GM23338 (cell line): Measurements from ENCODE around the gene SDHA. TPM values are rescaled to one million over a fixed set of nuclear protein-coding genes. Genes with fewer than 3 reads are reported as not detected.

Source experiments
- ATAC-seq: fragments of 200-7000 bp; cut with Tn5 transposase; 3 replicates; pipeline ENCODE4 v1.9.1; 2020
- DNase-seq: peaks from one replicate; pipeline ENCODE4 v3.0.0-alpha.2; 2015; ENCODE audit warnings: low spot score
- H2AFZ ChIP-seq: fragments of 200-600 bp; sonication (generic); 2 replicates; pipeline ENCODE4 v1.8.0; 2016; ENCODE audit warnings: antibody characterized with exemption, mild to moderate bottlenecking, moderate library complexity
- H3F3A ChIP-seq: fragments of 200-600 bp; sonication (generic); replicated peaks from 2 replicates; pipeline ENCODE4 v1.8.0; 2017; ENCODE audit warnings: antibody characterized with exemption, mixed run types, low read depth
- H3K27ac ChIP-seq: fragments of 200-600 bp; sonication (generic); 2 replicates; pipeline ENCODE4 v1.6.1; 2016; ENCODE audit warnings: low read depth
- H3K27me3 ChIP-seq: fragments of 200-600 bp; sonication (generic); 2 replicates; pipeline ENCODE4 v1.8.0; 2016; ENCODE audit warnings: mild to moderate bottlenecking, mixed run types, moderate library complexity; ENCODE audit not compliant: insufficient read depth
- H3K36me3 ChIP-seq: fragments of 200-600 bp; sonication (generic); 2 replicates; pipeline ENCODE4 v1.8.0; 2016; ENCODE audit warnings: mild to moderate bottlenecking; ENCODE audit not compliant: insufficient read depth
- H3K4me1 ChIP-seq: fragments of 200-600 bp; sonication (generic); 2 replicates; pipeline ENCODE4 v1.8.0; 2016; ENCODE audit warnings: mild to moderate bottlenecking, moderate library complexity; ENCODE audit not compliant: insufficient read depth
- H3K4me2 ChIP-seq: fragments of 200-600 bp; sonication (generic); 2 replicates; pipeline ENCODE4 v1.7.1; 2017; ENCODE audit warnings: mixed run types
- H3K4me3 ChIP-seq: fragments of 200-600 bp; sonication (generic); 2 replicates; pipeline ENCODE4 v1.6.1; 2016; ENCODE audit warnings: mixed run types
- H3K79me2 ChIP-seq: fragments of 200-600 bp; sonication (generic); replicated peaks from 2 replicates; pipeline ENCODE4 v1.8.0; 2017; ENCODE audit warnings: mild to moderate bottlenecking; ENCODE audit not compliant: insufficient read depth
- H3K9me2 ChIP-seq: fragments of 200-600 bp; sonication (generic); 2 replicates; pipeline ENCODE4 v1.8.0; 2017; ENCODE audit not compliant: insufficient read depth
- H4K20me1 ChIP-seq: fragments of 200-600 bp; sonication (generic); replicated peaks from 2 replicates; pipeline ENCODE4 v1.8.0; 2017; ENCODE audit warnings: mild to moderate bottlenecking; ENCODE audit not compliant: insufficient read depth
- H3K27ac Mint-ChIP-seq: 2 replicates; pipeline ENCODE4 v1.8.0; 2020; ENCODE audit warnings: inconsistent platforms, mild to moderate bottlenecking, moderate library complexity, mixed read lengths
- H3K27me3 Mint-ChIP-seq: 3 replicates; pipeline ENCODE4 v1.8.0; 2022; ENCODE audit warnings: low read depth, mild to moderate bottlenecking, moderate library complexity, mixed read lengths, inconsistent platforms; ENCODE audit not compliant: insufficient read depth, poor library complexity
- H3K36me3 Mint-ChIP-seq: 3 replicates; pipeline ENCODE4 v1.8.0; 2021; ENCODE audit warnings: low read depth, mild to moderate bottlenecking, inconsistent platforms, moderate library complexity, mixed read lengths
- H3K4me1 Mint-ChIP-seq: 3 replicates; pipeline ENCODE4 v1.8.0; 2020; ENCODE audit warnings: mild to moderate bottlenecking, inconsistent platforms, mixed read lengths
- H3K4me3 Mint-ChIP-seq: 3 replicates; pipeline ENCODE4 v1.8.0; 2021; ENCODE audit warnings: moderate library complexity, mild to moderate bottlenecking, inconsistent platforms, mixed read lengths
- H3K9me3 Mint-ChIP-seq: 3 replicates; pipeline ENCODE4 v1.8.0; 2020; ENCODE audit warnings: moderate library complexity, mild to moderate bottlenecking, inconsistent platforms, mixed read lengths
- CTCF ChIP-seq, 2 experiments: fragments of 200-600 bp in 1 of 2; sonication (generic) in 1 of 2; conservative IDR thresholded peaks; 2 replicates each; pipeline versions ENCODE4 v1.5.1 to v1.6.1; 2016 to 2017; ENCODE audit warnings: antibody characterized with exemption in 2 of 2, low read depth in 2 of 2, mild to moderate bottlenecking in 2 of 2, moderate library complexity in 1 of 2
- EZH2phosphoT487 ChIP-seq: fragments of 200-600 bp; sonication (generic); IDR thresholded peaks from one replicate; pipeline ENCODE4 v1.8.1; 2018; ENCODE audit warnings: antibody characterized with exemption; ENCODE audit not compliant: unreplicated experiment
- JUNB ChIP-seq: IDR thresholded peaks from one replicate; pipeline ENCODE4 v1.6.1; 2016; ENCODE audit warnings: antibody characterized with exemption; ENCODE audit not compliant: unreplicated experiment
- POLR2AphosphoS5 ChIP-seq: IDR thresholded peaks from 2 replicates; pipeline ENCODE4 v1.6.1; 2016; ENCODE audit warnings: antibody characterized with exemption, low read depth
- ZNF331 ChIP-seq: fragments of 250-450 bp; sonication (Bioruptor Pico); IDR thresholded peaks from 2 replicates; pipeline ENCODE4 v1.5.0; 2020; ENCODE audit warnings: low read depth, mild to moderate bottlenecking, moderate library complexity
- ZNF462 ChIP-seq: fragments of 250-450 bp; sonication (Bioruptor Pico); IDR thresholded peaks from 2 replicates; pipeline ENCODE4 v1.5.0; 2020; ENCODE audit warnings: mild to moderate bottlenecking, moderate library complexity
- polyA plus RNA-seq: library from polyadenylated mRNA; unstranded; fragments of >200 nt; fragmentation: Nextera tagmentation; extraction: Ambion mirVana; gene quantifications from 2 replicates; pipeline ENCODE4 v1.2.1, GENCODE V29; 2016
- total RNA-seq: library from RNA; depleted of rRNA; stranded (reverse); fragments of >200 nt; shearing (Covaris generic); gene quantifications from 2 replicates; pipeline ENCODE4 v1.2.3, GENCODE V29; 2014

SDHA gene
- total and polyA plus RNA-seq, 2 experiments from 2014 or later, result 62.2 to 70.6 TPM

- TF ChIP-seq CTCF (conservative IDR thresholded peaks at IDR 0.05; ENCODE audit: low read depth in 2 of 2), result no peak
- TF ChIP-seq ZNF462 (CRISPR knock-in tag), result no peak
- no peak for TF ChIP-seq EZH2phosphoT487
These were observed 24.0 kb upstream of the SDHA start (continued) for GRCh38 chr5:194102-194501.

- no peak for ATAC-seq
- H3K9me2 ChIP-seq, result no peaks in the 10 kb centered on the region
- H3K4me2 ChIP-seq, result no peak overlapping the region
- no peaks in the 10 kb centered on the region for H3K79me2 ChIP-seq
- H3K4me1 ChIP-seq, result no peaks in the 10 kb centered on the region
- no peaks in the 10 kb centered on the region; the same call in 2 of the 3 replicates for H3K36me3 Mint-ChIP-seq
- H3K36me3 ChIP-seq, result no peaks in the 10 kb centered on the region
- no peaks in the 10 kb centered on the region for H3K27me3 ChIP-seq
- no peaks in the 10 kb centered on the region for H3F3A ChIP-seq
- H3K4me3 ChIP-seq, result no peak overlapping the region
- no peaks in the 10 kb centered on the region for H3K9me3 Mint-ChIP-seq
- no peak for DNase-seq
- no peak overlapping the region for H3K4me3 Mint-ChIP-seq
- H4K20me1 ChIP-seq, result no peaks in the 10 kb centered on the region
- H3K27ac Mint-ChIP-seq, result no peak overlapping the region
- H3K4me1 Mint-ChIP-seq, result peaks cover 6% of the 10 kb centered on the region; the same call in 2 of the 3 replicates
- H3K27ac ChIP-seq, result no peak overlapping the region
- H2AFZ ChIP-seq, result no peak overlapping the region
- peaks cover 15% of the 10 kb centered on the region for H3K27me3 Mint-ChIP-seq
- no peak for TF ChIP-seq POLR2AphosphoS5
- no peak for TF ChIP-seq JUNB
- TF ChIP-seq ZNF462 (CRISPR knock-in tag), result no peak
- no peak for TF ChIP-seq ZNF331 (CRISPR knock-in tag)
- no peak for TF ChIP-seq EZH2phosphoT487
These were observed 23.4 kb upstream of the SDHA start for GRCh38 chr5:194603-195209.
